IPS DF 4.7 (cell line): ENCODE measurements around the gene GH2.
"Not testable (repeated sequence)": the region's sequence is repeated elsewhere in the genome, so short reads cannot be mapped to it uniquely, and the experiment has no call there.

Experiments
- DNase-seq: peaks from one replicate; pipeline ENCODE4 v3.0.0-alpha.2; 2013; ENCODE audit warnings: low spot score; ENCODE audit errors: extremely low read depth

GH2 gene

DNA sequence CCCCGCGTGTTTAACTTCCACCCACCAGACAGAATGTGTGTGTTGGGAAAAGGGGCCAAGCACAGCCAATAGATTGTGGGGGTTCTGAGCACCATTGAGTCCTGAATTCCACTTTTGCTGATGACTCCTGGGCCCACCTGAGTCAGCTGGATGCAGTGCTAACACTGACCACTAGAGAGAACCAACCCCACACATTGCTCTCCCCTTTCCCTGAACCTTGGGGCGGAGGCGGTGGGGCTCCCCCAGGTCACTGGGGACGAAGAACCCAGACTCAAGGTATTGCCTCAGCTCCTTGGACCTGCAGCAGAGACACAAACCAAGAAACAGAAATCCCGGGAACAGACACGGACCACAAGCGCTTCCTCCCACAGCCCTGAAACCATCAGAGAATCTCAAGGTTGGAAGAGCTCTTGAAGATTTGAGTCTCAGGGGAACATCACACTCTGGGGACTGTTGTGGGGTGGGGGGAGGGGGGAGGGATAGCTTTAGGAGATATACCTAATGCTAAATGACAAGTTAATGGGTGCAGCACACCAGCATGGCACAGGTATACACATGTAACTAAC, 7.6 kb downstream of the GH2 start:
- not testable (repeated sequence) for DNase-seq

DNA sequence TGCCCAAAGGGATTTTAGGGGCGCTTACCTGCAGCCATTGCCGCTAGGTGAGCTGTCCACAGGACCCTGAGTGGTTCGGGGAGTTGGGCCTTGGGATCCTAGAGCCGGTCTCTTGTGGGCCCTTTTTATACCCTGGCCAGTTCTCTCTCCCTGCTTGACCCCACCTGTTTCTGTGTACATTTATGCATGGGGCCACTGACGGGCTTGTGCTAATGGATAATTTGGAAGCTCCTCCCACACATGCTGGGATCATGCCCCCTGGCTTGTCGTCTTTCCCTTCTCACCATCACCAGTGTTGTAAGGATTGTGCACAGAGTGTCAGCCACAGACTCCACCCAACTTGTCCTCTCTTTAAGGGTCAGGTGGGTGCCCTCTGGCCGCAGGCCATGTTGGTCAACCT, 8.2 kb downstream of the GH2 start, which contains the start of gene CSH2:
Gene CSH2, minus strand, starts transcription at position 101 of the 400 bp plus-strand sequence. Its CDS starts 63 bp downstream, at position 38.
- not testable (repeated sequence) for DNase-seq

- not testable (repeated sequence) for DNase-seq
Measured at GRCh38 chr17:63871646-63872365, 9.9 kb downstream of the GH2 start.

GRCh38 chr17:63870292-63870665, 11.5 kb downstream of the GH2 start:
- DNase-seq: not testable (repeated sequence)

DNA sequence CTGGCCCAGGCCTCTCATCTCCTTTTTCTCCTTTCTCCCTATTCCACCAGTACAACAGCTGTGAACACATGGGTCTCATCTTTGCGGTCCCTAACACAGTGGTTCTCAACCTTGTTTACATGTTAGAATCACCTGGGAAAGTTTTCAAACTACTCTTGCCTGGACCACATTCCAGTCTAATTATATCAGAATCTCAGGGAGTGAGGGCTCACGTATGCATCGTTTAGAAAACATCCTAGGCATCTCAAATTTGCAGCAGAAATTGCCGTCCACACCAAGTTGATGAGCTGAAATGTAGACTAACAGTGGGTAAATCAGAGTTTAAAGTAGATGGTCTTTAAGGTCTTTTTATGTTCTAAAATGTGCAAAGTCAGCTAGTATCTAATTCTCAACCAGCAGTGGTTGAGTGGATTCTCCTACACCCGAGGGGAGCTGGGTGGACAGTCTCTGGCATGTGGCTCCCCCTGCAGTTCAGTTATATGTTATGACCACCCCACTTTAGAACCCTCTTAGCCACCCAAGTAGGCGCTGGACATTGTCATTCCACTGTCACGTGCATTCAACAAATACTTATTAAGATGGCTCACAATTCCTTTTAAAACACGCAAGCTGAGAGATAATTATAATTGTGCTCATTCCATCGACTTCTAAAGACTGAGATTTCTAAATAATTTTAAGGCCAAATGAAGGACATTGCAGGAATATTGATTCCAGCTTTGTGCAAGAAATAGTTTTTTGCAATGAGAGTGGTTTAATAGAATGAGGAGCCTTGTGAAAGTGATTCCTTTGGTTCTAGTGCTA, 12.1 kb downstream of the GH2 start:
- not testable (repeated sequence) for DNase-seq

DNA sequence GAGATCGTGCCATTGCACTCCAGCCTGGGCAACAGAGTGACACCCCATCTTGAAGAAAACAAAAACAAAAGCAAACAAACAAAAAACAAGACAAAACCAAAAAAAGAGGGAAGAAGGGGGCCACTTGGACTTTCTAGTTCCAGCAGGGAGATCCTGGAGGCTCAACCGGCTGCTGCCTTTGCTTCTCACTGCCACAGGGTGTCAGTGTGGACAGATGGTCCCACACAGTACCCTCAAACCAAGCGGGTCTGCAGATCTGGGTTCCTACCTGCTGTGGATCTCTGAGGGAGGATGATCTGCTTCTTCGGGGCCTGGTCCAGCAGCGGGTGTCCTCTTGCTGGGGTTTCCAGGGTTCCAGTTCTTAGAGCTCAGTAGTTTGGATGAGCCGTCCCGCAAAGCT, 15.1 kb downstream of the GH2 start:
- not testable (repeated sequence) for DNase-seq

DNA sequence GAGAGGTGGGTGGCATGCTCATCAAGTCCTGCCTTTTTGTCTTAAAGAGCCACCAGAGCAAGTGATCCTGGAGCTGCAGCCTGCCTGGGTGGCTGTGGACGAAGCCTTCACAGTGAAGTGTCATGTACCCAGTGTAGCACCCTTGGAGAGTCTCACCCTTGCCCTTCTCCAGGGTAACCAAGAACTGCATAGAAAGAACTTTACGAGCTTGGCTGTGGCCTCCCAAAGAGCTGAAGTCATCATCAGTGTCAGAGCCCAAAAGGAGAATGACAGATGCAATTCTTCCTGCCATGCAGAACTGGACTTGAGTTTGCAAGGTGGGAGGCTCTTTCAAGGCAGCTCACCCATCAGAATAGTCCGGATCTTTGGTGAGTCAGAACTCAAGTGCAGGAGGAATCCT, 22.5 kb downstream of the GH2 start:
- DNase-seq: no peak

DNA sequence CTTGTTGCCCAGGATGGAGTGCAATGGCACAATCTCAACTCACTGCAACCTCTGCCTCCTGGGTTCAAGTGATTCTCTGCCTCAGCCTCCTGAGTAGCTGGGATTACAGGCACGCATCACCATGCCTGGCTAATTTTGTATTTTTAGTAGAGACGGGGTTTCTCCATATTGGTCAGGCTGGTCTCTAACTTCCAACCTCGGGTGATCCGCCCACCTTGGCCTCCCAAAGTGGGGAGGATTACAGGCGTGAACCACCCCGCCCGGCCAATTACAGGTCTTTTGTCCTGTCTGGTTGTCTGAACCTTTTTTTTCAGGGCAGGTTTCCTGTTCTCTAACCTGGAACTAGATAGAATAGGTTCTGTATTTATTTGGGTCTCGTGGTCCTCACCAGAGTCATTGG, 25.3 kb downstream of the GH2 start:
- DNase-seq: not testable (repeated sequence)

DNA sequence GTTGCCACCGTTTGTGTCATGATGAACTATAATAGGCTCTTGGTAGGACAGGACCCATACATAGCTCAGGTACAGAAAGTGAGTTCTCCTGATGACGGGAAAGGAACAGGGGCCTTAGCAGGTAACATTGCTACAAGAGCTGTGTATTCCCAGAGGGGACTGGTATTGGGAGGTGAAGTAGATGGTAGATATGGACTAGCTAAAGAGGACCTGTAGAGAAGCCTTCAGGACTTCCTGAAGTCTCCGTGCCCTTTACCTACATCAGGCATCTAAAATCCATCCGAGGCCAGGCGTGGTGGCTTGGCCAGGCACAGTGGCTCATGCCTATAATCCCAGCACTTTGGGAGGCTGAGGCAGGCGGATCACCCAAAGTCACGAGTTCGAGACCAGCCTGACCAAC, 26.6 kb downstream of the GH2 start:
- DNase-seq: no peak

DNA sequence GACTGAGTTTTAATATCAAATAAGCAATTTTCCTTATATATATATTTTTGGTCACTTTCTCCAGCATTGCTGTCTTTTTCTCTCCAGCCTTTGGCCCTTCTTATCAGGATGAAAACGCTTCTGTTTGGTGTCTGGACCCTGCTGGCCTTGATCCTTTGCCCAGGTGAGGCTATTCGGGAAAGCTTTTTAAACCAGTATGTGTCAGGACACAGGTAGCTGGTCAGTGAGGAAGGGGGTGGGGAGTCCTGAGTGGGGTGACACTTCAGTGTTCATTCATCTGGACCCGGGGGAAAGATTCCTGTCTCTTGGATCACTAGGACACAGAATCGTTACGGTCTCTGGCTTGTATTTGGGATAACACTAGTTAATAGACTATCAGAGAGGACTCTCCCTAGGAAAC, 27.0 kb downstream of the GH2 start:
- no peak for DNase-seq

GRCh38 chr17:63853260-63853659, 28.5 kb downstream of the GH2 start:
- DNase-seq: no peak

GRCh38 chr17:63850401-63850800, 31.3 kb downstream of the GH2 start:
- DNase-seq: no peak

DNA sequence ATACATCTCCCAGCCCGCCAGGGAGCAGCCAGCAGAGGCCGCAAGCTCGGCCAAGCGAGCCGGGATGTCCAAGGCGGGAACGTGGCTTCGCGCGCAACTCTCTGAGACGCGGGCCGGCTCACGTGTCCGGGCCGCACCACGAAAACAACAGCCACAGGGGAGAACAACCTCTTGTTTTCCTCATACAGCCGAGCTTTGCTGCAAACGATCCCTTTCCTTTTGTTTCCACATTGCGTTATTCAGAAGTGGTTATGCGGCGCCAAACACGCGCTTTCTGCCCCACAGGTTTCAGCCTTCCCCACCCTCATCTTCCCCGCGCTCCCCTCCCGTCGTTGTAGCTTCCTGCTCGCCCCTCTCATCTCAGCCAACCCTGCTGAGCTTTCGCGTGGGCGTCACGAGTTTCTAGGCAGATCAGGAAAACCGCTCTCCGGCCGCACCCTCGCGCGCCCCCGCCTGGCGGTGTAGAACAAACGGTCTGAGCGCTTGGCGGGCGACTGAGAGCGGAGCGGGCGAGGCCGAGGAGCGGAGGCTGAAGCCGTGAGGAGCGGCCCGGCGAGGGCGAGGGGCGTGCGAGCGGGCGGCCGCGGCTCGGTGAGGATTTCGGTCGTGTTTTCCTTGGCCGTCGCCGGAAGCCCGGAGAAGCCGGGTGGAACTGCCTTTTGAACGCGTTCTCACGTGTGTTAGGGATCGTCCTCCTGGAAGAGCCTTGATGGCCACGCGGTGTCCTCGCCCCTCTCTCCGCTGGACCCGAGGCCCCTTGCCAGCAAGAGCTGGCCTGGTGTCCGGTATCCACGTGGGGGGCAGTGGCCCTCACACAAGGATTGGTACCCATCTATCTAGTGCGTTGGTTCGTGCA, 32.7 kb downstream of the GH2 start:
- DNase-seq: peak; percentile 78

DNA sequence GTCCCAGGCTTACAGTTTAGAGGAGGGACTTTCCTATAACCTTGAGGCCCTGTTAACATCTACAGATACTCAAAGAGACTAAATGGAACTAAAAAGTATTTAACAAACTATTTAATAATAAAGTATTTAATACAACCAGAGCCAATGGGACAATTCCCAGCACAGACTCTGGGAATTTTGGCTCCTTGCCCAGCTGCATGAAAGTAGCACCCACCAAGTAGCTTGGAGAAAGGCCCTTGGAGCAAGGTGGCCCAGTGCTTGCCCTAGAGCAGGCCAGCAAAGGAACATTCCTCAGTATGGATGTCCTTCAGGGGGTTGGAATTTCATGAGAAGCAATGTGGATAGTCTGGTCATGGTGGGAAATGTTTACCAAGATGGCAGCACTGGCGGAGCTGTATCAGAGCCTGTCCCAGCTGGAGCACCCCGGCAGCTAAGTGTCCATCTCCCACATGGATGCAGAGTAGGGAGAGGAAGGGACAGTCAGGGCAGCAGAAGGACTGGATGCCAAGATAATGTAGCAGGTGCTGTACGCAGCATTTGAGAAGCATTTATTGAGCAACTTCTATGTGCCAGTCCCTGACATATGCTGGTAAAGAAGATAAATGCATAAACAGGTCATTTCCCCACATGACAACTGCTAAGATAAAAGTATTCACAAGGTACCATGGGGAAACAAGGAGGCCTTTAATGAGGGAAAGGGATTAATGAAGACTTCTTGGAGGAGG, 34.1 kb downstream of the GH2 start:
- DNase-seq: no peak

DNA sequence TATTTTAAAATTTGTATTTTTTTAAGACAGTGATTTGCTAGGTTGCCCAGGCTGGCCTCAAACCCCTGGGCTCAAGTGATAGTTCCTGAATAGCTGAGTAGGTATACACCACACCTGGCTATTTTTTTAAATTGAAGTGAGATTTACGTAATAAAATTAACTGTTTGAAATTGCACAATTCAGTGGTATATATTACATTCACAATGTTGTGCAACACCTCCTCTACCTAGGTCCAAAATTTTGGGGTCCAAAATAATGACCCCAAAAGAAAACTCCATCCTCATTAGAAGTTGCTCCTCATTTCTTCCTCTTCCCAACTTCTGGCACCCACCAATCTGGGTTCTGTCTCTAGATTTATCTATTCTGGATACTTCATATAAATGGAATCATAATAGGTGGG, 36.2 kb downstream of the GH2 start:
- DNase-seq: no peak

DNA sequence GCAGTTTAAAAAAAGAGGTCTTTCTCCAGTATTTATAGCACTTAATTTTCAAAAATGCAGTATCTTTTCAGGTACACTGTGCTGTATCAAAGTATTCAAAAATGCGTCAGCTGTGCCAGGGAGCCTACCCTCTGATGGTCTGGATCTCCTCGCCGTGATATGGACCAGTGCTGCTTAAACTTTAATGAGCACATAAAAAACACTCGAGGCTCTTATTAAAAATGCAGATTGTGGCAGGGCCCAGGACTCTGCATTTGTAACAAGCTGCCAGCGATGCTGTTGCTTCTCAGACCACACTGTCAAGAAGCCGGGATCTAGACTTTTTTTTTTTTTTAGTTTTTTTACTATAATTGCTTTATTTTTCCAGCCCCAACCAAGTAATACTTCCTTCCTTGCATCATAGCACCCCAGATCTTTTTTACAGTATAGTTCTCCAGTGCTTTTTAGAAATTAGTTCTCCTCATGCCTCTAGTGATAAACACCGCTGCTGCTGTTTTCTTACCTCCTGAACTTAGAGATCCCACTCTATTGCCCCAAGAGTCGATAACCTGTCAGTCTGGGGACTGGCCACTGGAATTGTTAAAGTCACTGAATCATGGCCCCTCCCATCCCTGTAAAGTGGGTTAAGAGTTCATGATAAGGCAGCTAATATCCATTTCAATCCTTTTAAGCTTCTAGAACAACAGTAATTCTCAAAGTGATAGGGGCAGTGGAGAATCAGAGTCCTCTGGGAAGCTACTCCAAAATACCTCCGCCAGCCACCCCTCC, 37.6 kb downstream of the GH2 start:
- no peak for DNase-seq

- not testable (repeated sequence) for DNase-seq
Measured at GRCh38 chr17:63843387-63843888, 38.3 kb downstream of the GH2 start.

GRCh38 chr17:63842540-63843386, 39.0 kb downstream of the GH2 start, which contains the start of gene SMARCD2:
Gene SMARCD2, minus strand, starts transcription at chr17:63842685. Its CDS starts 11 bp downstream, at chr17:63842674.
- DNase-seq: peak; percentile 82

- DNase-seq: no peak
Measured at GRCh38 chr17:63842173-63842539, 39.6 kb downstream of the GH2 start.
